ENCODE measurements around the gene MBP. TPM values are rescaled to one million over a fixed set of nuclear protein-coding genes. Genes with fewer than 3 reads are reported as not detected.

Gene MBP
- total RNA-seq, 1 experiment from 2014 or later = 31.6 TPM

- Mint-ChIP-seq H3K36me3 (ENCODE audit: insufficient read depth, unreplicated experiment) (no peaks in the 10 kb centered on the region), H3K27ac (ENCODE audit: low read depth, unreplicated experiment) (no peak overlapping the region), H3K4me3 (ENCODE audit: unreplicated experiment) (no peak overlapping the region), H3K4me1 (ENCODE audit: insufficient read depth, unreplicated experiment) (peaks cover 37% of the 10 kb centered on the region), H3K27me3 (ENCODE audit: insufficient read depth, unreplicated experiment) (no peaks in the 10 kb centered on the region), H3K9me3 (ENCODE audit: unreplicated experiment) (peaks cover 4% of the 10 kb centered on the region)
- POLR2A ChIA-PET = interaction anchor here (2.4 kb wide), 1 partner anchor 9 kb away, joined by 12 read pairs; no protein-coding TSS in a partner anchor
- CTCF ChIA-PET = interaction anchor here (1.9 kb wide), 1 partner anchor 8 kb away, joined by 7 read pairs; no protein-coding TSS in a partner anchor
- DNase-seq (ENCODE audit: unreplicated experiment) = no peak
- BruUV-seq (replicated peaks) = no TSS peak
- intact Hi-C loops (cut with micrococcal nuclease) = no loop called here
- TF ChIP-seq CTCF (IDR thresholded peaks at IDR 0.05; ENCODE audit: unreplicated experiment) = no peak
These were observed 9.0 kb downstream of the MBP start for GRCh38 chr18:77123320-77124231.

GRCh38 chr18:77121523-77121922, 11.1 kb downstream of the MBP start:
- Mint-ChIP-seq H3K4me3 (ENCODE audit: unreplicated experiment) (no peak overlapping the region), H3K4me1 (ENCODE audit: insufficient read depth, unreplicated experiment) (peaks cover 20% of the 10 kb centered on the region), H3K9me3 (ENCODE audit: unreplicated experiment) (peaks cover 6% of the 10 kb centered on the region), H3K36me3 (ENCODE audit: insufficient read depth, unreplicated experiment) (no peaks in the 10 kb centered on the region), H3K27me3 (ENCODE audit: insufficient read depth, unreplicated experiment) (no peaks in the 10 kb centered on the region), H3K27ac (ENCODE audit: low read depth, unreplicated experiment) (no peak overlapping the region)
- no peak for TF ChIP-seq CTCF (IDR thresholded peaks at IDR 0.05; ENCODE audit: unreplicated experiment)
- ChIA-PET POLR2A (interaction anchor here (1.0 to 2.1 kb wide), 3 partner anchors 10 to 54 kb away, joined by 3 to 7 read pairs (median 6); partner anchors contain the start of gene MBP), CTCF (interaction anchor here (0.7 to 1.2 kb wide), 3 partner anchors 8 to 138 kb away, joined by 3 to 6 read pairs (median 4); no protein-coding TSS in a partner anchor)
- no peak for DNase-seq (ENCODE audit: unreplicated experiment)
- BruUV-seq (replicated peaks) = no TSS peak
- intact Hi-C loops (cut with micrococcal nuclease) = no loop called here

GRCh38 chr18:77119851-77120491, 12.6 kb downstream of the MBP start:
- peak overlapping the region; percentile 31 for H3K27ac Mint-ChIP-seq (ENCODE audit: low read depth, unreplicated experiment)
- POLR2A ChIA-PET = no interaction called here
- H3K9me3 Mint-ChIP-seq (ENCODE audit: unreplicated experiment) = peaks cover 6% of the 10 kb centered on the region
- intact Hi-C loops (cut with micrococcal nuclease) = no loop called here
- H3K36me3 Mint-ChIP-seq (ENCODE audit: insufficient read depth, unreplicated experiment) = no peaks in the 10 kb centered on the region
- H3K4me1 Mint-ChIP-seq (ENCODE audit: insufficient read depth, unreplicated experiment) = peaks cover 16% of the 10 kb centered on the region
- no peak for DNase-seq (ENCODE audit: unreplicated experiment)
- no peak overlapping the region for H3K4me3 Mint-ChIP-seq (ENCODE audit: unreplicated experiment)
- no peak for TF ChIP-seq CTCF (IDR thresholded peaks at IDR 0.05; ENCODE audit: unreplicated experiment)
- BruUV-seq (replicated peaks) = no TSS peak
- no peaks in the 10 kb centered on the region for H3K27me3 Mint-ChIP-seq (ENCODE audit: insufficient read depth, unreplicated experiment)
- CTCF ChIA-PET = no interaction called here

GRCh38 chr18:77119101-77119850, 13.3 kb downstream of the MBP start:
- peaks cover 20% of the 10 kb centered on the region for H3K4me1 Mint-ChIP-seq (ENCODE audit: insufficient read depth, unreplicated experiment)
- POLR2A ChIA-PET = no interaction called here
- CTCF ChIA-PET = no interaction called here

More at GRCh38 chr18:77119101-77119850, 13.3 kb downstream of the MBP start:
- intact Hi-C loops (cut with micrococcal nuclease) = no loop called here
- peak overlapping the region; percentile 31 for H3K27ac Mint-ChIP-seq (ENCODE audit: low read depth, unreplicated experiment)
- no peak overlapping the region for H3K4me3 Mint-ChIP-seq (ENCODE audit: unreplicated experiment)
- BruUV-seq (replicated peaks) = no TSS peak
- DNase-seq (ENCODE audit: unreplicated experiment) = no peak
- TF ChIP-seq CTCF (IDR thresholded peaks at IDR 0.05; ENCODE audit: unreplicated experiment) = no peak
- peaks cover 6% of the 10 kb centered on the region for H3K9me3 Mint-ChIP-seq (ENCODE audit: unreplicated experiment)
- no peaks in the 10 kb centered on the region for H3K27me3 Mint-ChIP-seq (ENCODE audit: insufficient read depth, unreplicated experiment)
- H3K36me3 Mint-ChIP-seq (ENCODE audit: insufficient read depth, unreplicated experiment) = no peaks in the 10 kb centered on the region
